Stimulated activated CD4-positive, alpha-beta T cell treated with anti-CD3 and anti-CD28 coated beads, Interleukin-1b, Interleukin-23, amount 100 ng/mL, for 1 hour (primary cell): ENCODE measurements around the gene STRN.
"Not testable (repeated sequence)": the region's sequence is repeated elsewhere in the genome, so short reads cannot be mapped to it uniquely, and the experiment has no call there.

Experiments
- DNase-seq, 2 donors: peaks; one replicate each; pipeline ENCODE4 v3.0.0-alpha.2; 2020; ENCODE audit warnings: low read depth in 2 of 2

The STRN gene

DNA sequence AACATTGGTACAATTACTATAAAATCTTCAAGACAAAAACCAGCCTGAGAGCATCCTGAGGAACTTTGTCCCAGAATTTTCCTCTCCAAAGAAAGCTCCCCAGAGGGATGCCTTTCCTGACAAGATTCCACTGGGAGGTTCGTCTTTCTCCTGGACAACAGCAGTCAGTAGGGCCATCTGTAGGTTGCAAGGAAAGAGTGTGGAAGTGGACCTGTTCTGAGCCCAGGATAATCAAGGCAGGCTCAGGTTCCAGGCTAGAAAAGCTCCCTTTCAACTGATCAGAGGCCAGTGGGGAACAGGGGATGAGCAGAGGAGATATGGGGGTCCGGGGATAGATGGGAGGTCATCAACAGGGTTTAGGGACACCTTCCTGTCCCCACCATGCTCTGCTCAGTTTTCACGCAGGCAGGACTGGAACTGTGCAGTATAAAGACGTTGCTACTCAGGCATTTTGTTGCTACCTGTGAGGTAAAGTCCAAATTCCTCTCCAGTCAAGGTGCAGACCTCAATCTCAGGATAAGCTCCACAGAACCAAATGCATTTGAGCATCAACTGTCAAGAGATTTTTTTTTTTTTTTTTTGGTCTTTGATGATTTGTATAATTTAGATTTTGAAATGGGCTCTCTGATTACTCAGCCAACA lies 126.2 kb downstream of the STRN start:
- no peak for DNase-seq

GRCh38 chr2:36834731-36835524 lies 131.4 kb downstream of the STRN start:
- no peak for DNase-seq

DNA sequence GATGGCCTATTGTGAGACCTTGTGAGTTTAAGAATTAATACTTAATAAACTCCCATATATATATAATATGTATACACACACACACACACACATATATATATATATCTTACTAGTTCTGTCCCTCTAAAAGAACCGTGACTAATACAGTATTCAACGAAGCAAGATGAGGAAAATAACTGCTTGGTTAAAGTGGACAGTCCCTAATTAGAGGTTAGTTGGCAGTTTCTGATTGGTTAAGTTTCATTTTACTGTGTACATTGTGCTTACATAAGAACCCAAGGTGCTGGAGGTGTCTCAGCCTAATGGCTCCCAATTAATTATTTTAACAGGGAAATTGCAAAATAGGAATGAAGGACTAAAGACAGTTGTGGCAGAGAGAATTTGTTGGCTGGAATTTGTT lies 132.1 kb downstream of the STRN start:
- DNase-seq = no peak

DNA sequence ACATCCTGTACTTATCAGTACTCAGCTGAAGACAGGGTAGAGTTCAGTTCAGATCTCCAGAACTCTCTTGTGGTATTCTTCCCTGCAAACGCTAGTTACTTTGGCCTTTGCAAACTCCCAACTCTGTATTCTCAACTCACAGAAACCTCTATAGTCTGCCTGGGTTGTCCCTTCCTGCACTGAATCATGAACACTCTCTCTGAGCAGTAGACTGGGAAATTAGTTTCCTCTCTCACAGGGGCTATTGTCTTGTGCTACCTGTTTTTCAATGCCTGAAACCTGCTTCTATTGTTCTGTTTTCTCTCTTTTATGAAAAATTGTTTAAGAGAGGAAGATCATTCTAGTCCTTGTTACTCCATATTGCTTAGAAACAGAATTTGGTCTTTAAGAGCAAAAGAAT lies 135.2 kb downstream of the STRN start:
- DNase-seq = no peak

GRCh38 chr2:36824683-36825082 lies 141.7 kb downstream of the STRN start:
- not testable (repeated sequence) for DNase-seq

- DNase-seq = no peak
These were observed 142.1 kb downstream of the STRN start for GRCh38 chr2:36824273-36824672.

GRCh38 chr2:36823862-36824261 lies 142.5 kb downstream of the STRN start:
- DNase-seq = no peak

DNA sequence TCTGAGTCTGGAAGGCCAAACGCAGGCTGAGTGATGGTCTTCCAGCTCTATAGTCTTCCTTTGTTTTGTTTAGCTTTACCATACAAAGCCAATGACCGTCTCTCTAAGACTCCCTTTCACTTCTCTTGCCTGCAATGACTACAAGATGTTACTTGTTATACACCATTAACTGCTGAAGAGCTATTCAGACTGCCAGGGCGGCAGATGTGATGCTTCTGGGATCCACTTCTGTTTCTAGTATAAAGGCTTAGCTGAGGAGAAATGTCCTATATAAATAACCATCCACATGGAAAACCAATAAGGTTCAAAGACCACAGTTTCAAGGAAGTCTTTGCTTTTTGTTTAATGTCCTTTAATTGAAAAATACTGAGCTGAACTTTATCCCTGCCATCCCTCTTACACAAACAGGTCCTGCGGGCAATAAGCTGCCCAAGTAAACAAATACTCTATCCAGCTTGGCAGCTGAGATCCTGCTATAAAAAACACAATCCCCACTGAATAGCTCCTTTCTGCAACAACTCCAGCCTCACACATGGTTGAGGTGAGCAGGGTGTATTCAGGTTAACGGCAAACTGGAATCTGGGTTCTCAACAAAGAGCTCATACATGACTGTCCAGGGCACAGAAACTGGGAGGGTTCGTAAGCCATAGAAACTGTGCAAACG lies 145.3 kb downstream of the STRN start:
- no peak for DNase-seq

DNA sequence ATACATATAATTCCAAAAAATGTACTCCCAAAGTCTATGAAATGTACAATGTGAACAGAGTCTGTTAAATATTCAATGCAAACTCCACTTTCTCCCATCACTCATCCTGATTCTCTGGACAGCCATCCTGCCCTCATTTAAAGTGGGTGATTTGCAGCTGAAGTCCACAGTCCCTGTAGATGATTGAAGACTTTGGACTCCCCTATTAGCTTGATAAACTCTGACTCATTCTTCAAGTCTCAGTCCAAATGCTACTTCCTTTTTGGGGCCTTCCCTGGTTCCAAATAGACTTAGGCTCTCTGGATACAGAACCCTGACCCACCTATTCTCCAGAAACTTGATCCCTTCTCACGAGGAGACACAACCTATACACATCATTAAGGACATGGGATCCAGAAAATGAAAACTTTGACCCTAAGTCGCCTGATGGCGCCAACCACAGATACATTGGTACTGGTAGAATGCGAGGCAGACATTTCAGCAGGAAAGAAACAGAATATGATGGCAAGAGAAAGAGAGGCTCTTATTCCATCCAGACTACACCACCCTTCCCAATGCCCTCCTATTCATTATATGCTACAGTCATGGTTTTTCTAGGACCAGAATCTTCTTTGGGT lies 147.1 kb downstream of the STRN start:
- no peak for DNase-seq

DNA sequence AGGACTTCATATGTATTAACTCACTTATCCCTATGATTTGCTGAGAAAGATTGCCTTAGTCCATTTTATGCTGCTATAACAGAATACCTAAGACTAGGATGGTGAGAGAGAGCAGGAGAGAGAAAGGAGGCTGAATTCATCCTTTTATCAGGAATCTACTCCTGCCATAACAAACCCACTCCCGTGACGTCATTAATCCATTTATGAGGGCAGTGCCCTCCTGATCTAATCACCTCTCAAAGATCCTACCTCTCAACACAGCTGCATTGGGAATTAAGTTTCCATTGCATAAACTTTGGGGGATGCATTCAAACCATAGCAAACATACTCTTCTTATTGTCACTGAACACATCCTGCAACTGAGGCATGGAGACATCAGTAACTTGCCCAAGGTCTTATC lies 147.8 kb downstream of the STRN start:
- DNase-seq = no peak

- no peak for DNase-seq
These were observed 154.1 kb downstream of the STRN start for GRCh38 chr2:36812196-36812595.

DNA sequence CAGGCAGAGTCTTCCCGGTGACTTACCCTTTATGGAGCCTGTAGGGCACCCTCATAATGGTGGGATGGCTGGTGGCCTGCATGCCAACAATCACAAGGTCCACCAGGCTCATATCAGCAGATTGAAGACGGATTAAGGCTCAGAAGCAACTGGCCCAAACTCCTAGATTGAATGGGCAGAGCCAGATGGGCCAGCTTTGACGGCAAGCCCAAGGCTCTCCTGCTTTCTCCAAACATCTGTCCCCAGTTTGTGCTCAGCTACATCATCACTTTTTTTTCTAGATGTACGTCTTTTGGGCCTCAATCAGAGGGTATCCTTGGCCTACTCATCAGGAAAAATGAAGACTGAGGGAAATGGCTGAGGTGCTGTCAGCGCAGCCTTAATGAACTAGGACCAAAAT lies 155.3 kb downstream of the STRN start:
- DNase-seq = no peak

DNA sequence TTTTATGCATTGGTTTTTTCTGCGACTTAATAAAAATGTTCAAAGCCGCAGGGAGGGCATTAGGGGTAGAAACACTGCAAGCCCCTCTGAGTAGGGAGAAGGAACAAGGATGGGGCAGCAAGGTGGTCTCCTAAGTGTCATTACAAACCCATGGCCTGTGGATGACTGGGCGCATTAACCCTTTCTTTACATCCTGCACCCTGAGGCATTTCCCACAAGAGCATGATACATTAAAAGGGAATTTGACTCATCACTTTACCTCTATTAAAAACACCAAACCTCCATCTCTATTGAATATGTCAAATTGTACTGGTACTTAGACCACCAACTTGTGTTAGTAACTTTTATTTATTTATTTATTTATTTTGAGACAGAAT lies 157.3 kb downstream of the STRN start:
- DNase-seq = no peak

- DNase-seq = no peak
These were observed 157.8 kb downstream of the STRN start for GRCh38 chr2:36808386-36809068.

- DNase-seq = no peak
These were observed 159.0 kb downstream of the STRN start for GRCh38 chr2:36807223-36807886.

GRCh38 chr2:36805635-36806224 lies 160.6 kb downstream of the STRN start:
- no peak for DNase-seq

GRCh38 chr2:36802952-36803351 lies 163.4 kb downstream of the STRN start:
- no peak for DNase-seq

DNA sequence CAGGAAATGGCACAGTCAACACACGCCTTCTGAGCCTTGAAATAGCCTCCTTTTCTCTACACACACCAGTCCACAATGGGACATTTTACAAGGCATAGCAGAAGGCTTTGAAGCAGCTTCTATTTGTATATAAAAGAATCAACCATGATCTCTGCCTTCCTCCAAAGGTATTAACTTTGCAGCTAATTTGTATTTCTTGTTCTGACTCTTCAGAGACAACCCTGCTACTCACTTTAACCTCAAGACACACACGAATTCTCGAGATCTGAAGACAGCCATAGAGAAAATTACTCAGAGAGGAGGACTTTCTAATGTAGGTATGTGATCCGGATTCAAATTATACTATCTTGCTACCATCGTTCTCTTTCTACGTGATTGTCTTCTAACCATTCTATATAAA lies 165.2 kb downstream of the STRN start:
- DNase-seq = no peak

GRCh38 chr2:36800381-36800780 lies 166.0 kb downstream of the STRN start:
- no peak for DNase-seq

DNA sequence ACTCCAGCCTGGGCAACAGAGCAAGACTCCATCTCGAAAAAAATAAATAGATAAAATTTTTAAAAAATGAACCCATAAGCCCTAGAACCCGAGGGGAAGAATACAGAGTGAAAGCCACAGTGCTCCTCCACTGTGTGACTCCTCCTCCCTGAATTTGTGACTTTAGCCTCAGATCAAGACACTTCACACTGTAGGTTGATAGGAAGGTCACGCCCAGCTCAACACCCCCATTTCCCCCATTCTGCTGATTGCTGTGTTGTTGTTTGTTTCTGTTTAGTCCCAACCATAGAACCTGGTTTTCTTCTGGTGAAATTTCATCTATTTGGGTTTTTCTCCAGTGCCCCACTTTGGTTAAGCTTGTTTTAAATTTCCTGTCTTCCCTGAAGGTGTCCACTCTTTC lies 167.6 kb downstream of the STRN start:
- no peak for DNase-seq
